ENCODE measurements around the gene SLX1A. TPM values are rescaled to one million over a fixed set of nuclear protein-coding genes. Genes with fewer than 3 reads are reported as not detected.
"Not testable (repeated sequence)": the region's sequence is repeated elsewhere in the genome, so short reads cannot be mapped to it uniquely, and the experiment has no call there.

The SLX1A gene
- total RNA-seq, 1 donor from 2014 or later, result 48.9 TPM

- no peaks in the 10 kb centered on the region for H3K27me3 ChIP-seq
Measured at GRCh38 chr16:30163538-30163937, 30.1 kb upstream of the SLX1A start.

DNA sequence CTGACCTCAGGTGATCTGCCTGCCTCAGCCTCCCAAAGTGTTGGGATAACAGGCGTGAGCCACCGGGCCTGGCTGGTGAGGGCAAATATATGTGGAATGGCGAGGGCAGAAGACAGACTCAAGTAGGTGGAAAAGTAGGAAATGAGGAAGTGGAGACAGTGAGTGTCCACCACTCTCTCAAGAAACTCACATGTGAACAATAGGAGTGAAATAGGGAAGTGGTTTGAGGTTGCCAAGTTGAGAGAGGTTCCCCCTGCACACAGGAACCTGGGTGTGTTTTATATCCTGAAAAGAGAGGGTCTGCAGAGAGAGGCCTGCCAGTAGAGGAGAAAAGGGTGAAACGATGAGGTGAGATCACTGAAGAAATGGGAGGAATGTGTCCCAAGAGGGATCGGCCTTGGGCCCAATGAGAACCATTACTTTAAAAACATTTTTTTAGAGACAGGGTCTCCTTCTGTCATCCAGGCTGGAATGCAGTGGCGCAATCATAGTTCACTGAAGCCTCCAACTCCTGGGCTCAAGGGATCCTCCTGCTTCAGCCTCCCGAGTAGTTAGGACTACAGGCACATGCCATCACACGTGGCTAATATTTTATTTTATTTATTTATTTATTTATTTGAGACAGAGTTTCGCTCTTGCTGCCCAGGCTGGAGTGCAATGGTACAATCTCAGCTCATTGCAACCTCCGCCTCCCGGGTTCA, 27.3 kb upstream of the SLX1A start:
- Histone ChIP-seq H3K9me3 (no peaks in the 10 kb centered on the region), H3K27ac (no peak overlapping the region), H3K27me3 (no peaks in the 10 kb centered on the region), H3K36me3 (no peaks in the 10 kb centered on the region), H3K4me1 (no peaks in the 10 kb centered on the region), H3K4me3 (no peak overlapping the region)
- intact Hi-C loops (cut with DNase I), result no loop called here
- TF ChIP-seq POLR2A (IDR thresholded peaks at IDR 0.05), result no peak
- TF ChIP-seq, protein P1, sequence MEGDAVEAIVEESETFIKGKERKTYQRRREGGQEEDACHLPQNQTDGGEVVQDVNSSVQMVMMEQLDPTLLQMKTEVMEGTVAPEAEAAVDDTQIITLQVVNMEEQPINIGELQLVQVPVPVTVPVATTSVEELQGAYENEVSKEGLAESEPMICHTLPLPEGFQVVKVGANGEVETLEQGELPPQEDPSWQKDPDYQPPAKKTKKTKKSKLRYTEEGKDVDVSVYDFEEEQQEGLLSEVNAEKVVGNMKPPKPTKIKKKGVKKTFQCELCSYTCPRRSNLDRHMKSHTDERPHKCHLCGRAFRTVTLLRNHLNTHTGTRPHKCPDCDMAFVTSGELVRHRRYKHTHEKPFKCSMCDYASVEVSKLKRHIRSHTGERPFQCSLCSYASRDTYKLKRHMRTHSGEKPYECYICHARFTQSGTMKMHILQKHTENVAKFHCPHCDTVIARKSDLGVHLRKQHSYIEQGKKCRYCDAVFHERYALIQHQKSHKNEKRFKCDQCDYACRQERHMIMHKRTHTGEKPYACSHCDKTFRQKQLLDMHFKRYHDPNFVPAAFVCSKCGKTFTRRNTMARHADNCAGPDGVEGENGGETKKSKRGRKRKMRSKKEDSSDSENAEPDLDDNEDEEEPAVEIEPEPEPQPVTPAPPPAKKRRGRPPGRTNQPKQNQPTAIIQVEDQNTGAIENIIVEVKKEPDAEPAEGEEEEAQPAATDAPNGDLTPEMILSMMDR (IDR thresholded peaks at IDR 0.05), result no peak
- no peak for TF ChIP-seq POLR2AphosphoS5 (IDR thresholded peaks at IDR 0.05; ENCODE audit: insufficient read depth in 1 of 2, low read depth in 1 of 2)
- DNase-seq (ENCODE audit: extremely low spot score in 2 of 2), result no peak

More at GRCh38 chr16:30163538-30163937, 30.1 kb upstream of the SLX1A start:
- no peak overlapping the region for H3K4me3 ChIP-seq
- no peaks in the 10 kb centered on the region for H3K36me3 ChIP-seq
- no peaks in the 10 kb centered on the region for H3K9me3 ChIP-seq
- DNase-seq (ENCODE audit: extremely low spot score in 2 of 2), result no peak
- TF ChIP-seq POLR2AphosphoS5 (IDR thresholded peaks at IDR 0.05; ENCODE audit: insufficient read depth in 1 of 2, low read depth in 1 of 2) (no peak), POLR2A (IDR thresholded peaks at IDR 0.05) (no peak)
- TF ChIP-seq, protein P1 (IDR thresholded peaks at IDR 0.05), result no peak
- H3K27ac ChIP-seq, result no peak overlapping the region
- no peaks in the 10 kb centered on the region for H3K4me1 ChIP-seq
- intact Hi-C loops (cut with DNase I), result no loop called here

GRCh38 chr16:30168746-30169145, 24.9 kb upstream of the SLX1A start:
- H3K4me1 ChIP-seq; H3K4me3 ChIP-seq; intact Hi-C loops (cut with DNase I); H3K27me3 ChIP-seq; H3K36me3 ChIP-seq; H3K9me3 ChIP-seq; H3K27ac ChIP-seq; DNase-seq (ENCODE audit: extremely low spot score in 2 of 2): not testable (repeated sequence)

GRCh38 chr16:30169416-30169815, 24.3 kb upstream of the SLX1A start:
- H3K36me3 ChIP-seq; H3K9me3 ChIP-seq; H3K27ac ChIP-seq; intact Hi-C loops (cut with DNase I); DNase-seq (ENCODE audit: extremely low spot score in 2 of 2); H3K27me3 ChIP-seq; H3K4me1 ChIP-seq; H3K4me3 ChIP-seq: not testable (repeated sequence)

- H3K4me1 ChIP-seq; intact Hi-C loops (cut with DNase I); H3K4me3 ChIP-seq; DNase-seq (ENCODE audit: extremely low spot score in 2 of 2); H3K36me3 ChIP-seq; H3K27ac ChIP-seq; H3K9me3 ChIP-seq; H3K27me3 ChIP-seq: not testable (repeated sequence)
Measured at GRCh38 chr16:30170145-30170544, 23.5 kb upstream of the SLX1A start.

- intact Hi-C loops (cut with DNase I), result no loop called here
- H3K4me3 ChIP-seq, result no peak overlapping the region
- TF ChIP-seq, protein P1 (IDR thresholded peaks at IDR 0.05), result no peak
- TF ChIP-seq POLR2A (IDR thresholded peaks at IDR 0.05) (no peak), POLR2AphosphoS5 (IDR thresholded peaks at IDR 0.05; ENCODE audit: insufficient read depth in 1 of 2, low read depth in 1 of 2) (no peak)
- no peak for DNase-seq (ENCODE audit: extremely low spot score in 2 of 2)
- H3K27me3 ChIP-seq, result no peaks in the 10 kb centered on the region
- no peaks in the 10 kb centered on the region for H3K36me3 ChIP-seq
- no peak overlapping the region for H3K27ac ChIP-seq
- H3K4me1 ChIP-seq, result no peaks in the 10 kb centered on the region
- H3K9me3 ChIP-seq, result no peaks in the 10 kb centered on the region
Measured at GRCh38 chr16:30173054-30173453, 20.6 kb upstream of the SLX1A start.

- intact Hi-C loops (cut with DNase I); H3K9me3 ChIP-seq; DNase-seq (ENCODE audit: extremely low spot score in 2 of 2); H3K4me1 ChIP-seq; H3K36me3 ChIP-seq; H3K27me3 ChIP-seq; H3K27ac ChIP-seq; H3K4me3 ChIP-seq: not testable (repeated sequence)
Measured at GRCh38 chr16:30176876-30177275, 16.8 kb upstream of the SLX1A start.

All from vagina (tissue), 2 donors.